ENCODE results near the gene VSTM1.
"Not testable (repeated sequence)": the region's sequence is repeated elsewhere in the genome, so short reads cannot be mapped to it uniquely, and the experiment has no call there.

The VSTM1 gene, protein sequence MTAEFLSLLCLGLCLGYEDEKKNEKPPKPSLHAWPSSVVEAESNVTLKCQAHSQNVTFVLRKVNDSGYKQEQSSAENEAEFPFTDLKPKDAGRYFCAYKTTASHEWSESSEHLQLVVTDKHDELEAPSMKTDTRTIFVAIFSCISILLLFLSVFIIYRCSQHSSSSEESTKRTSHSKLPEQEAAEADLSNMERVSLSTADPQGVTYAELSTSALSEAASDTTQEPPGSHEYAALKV

DNA sequence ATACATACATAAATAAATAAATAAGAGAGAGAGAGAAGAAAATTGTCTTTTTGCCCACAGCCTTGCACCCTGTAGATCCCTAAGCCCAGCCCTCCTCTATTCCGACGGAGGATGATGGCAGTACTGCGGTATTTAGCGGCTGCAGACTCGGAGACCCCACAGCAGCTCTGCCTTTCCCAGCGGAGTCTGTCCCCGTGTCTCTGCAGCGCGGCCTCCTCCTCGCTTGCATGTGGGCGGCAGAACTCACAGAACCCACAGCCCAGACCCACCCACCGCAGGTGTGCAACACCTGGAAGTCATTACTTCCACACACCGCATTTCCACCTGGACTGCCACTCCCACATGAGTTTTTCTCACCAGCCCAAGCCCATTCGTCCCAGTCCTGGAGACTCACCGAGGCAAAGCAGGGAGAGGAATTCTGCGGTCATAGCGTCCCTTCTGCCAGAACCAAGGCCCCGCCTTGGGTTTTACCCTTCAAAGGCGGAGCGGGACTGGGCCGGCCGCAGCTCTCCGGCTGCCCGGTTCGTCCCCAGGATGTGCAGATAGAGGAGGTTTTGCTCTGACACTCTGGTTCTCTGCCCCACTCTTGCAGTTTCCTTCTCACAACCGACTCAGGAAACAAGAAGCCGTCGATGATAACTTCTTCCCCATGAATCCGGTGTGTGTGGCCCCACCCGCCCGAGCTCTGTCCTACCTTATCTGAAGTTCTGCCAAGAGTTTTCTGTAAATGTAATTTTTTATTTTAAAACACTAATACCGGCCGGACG lies at the start of gene VSTM1:
Gene VSTM1, minus strand, starts transcription at position 548 of the 767 bp plus-strand sequence. Its CDS starts 120 bp downstream, at position 428.
- DNase-seq = no peak

GRCh38 chr19:54109651-54110050 lies 46.0 kb upstream of the VSTM1 start:
- DNase-seq = no peak

DNA sequence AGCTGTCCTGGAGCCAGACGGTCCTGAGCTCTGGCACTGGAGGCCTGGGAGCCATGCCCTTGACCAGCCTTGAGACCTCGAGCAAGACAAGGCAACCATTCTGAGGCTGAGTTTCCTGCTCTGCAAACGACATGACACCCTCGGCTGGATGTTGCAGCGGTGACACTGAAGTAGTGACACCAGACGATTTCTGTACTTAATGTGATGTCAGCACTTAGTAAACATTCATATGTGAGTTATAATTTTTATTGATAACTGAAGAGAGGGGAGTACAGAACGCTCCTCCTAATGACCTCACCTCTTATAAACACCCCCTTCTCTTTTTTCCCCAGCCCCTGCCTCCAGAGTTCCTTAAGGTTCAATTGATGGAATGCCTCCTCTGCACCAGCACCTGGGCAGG lies 44.8 kb upstream of the VSTM1 start:
- DNase-seq = no peak

- no peak for DNase-seq
Observed at GRCh38 chr19:54107876-54108490, 44.3 kb upstream of the VSTM1 start.

DNA sequence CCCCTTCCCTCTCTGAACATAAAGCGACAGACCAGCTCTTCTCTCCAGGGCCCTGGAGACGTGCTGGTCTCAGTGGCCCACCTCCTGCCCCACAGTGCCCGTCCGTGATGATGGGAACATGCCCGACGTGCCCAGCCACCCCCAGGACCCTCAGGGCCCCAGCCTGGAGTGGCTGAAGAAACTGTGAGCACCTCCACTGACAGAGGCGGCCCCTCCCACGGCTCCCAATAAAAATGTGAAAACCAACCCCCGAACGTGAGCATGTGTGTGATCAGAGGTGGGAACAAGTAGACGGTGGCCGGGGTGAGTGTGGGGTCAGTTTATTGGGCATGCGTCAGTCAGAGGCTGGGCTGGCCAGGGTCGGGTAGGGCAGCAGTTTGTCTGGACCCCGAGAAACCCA lies 43.0 kb upstream of the VSTM1 start:
- DNase-seq = no peak

- no peak for DNase-seq
Observed at GRCh38 chr19:54105796-54106195, 42.1 kb upstream of the VSTM1 start.

GRCh38 chr19:54104998-54105715 lies 41.5 kb upstream of the VSTM1 start:
- no peak for DNase-seq

DNA sequence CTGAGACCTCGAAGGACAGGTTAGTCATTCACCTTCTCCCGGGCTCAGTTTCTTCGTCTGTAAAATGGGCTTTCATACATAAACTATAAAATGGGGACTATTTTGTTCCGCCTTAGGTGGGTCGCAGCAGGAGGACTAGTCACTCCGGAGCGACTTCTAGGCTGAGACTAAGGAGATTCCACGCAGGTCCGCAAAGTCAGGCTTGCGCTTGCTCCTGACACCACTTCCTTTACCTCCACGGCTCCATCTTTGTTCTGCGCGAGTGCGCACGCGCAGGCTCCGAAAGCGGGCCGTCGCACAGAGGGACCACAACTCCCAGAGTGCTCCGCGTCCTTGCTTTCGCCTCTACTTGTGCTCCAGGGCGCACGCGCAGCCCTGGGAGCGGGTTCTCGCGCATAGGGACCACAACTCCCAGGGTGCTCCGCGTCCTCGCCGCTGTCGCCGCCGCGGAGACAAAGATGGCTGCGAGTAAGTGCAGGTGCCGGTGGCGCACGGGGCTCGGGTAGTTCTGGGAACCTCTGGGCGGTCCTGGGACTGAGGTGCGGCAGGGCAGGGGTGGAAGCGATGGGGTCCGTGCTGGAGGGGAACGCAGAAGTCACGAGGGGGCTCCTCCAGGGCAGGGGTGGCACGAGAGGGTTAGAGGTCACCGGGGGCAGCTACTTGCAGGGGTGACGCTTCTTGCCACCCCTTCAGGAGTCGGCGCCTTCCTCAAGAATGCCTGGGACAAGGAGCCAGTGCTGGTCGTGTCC lies 38.9 kb upstream of the VSTM1 start, which contains the start of gene NDUFA3:
Gene NDUFA3, plus strand, starts transcription at position 435 of the 749 bp plus-strand sequence. Its CDS starts 24 bp downstream, at position 459.
- peak; percentile 97 for DNase-seq

GRCh38 chr19:54100561-54100960 lies 36.9 kb upstream of the VSTM1 start, which contains the start of gene OSCAR:
Gene OSCAR (minus strand): TSS chr19:54100803. CDS start chr19:54100792, 11 bp downstream.
- DNase-seq = no peak

- not testable (repeated sequence) for DNase-seq
Observed at GRCh38 chr19:54099903-54100255, 36.2 kb upstream of the VSTM1 start.

- no peak for DNase-seq
Observed at GRCh38 chr19:54099190-54099902, 35.6 kb upstream of the VSTM1 start.

DNA sequence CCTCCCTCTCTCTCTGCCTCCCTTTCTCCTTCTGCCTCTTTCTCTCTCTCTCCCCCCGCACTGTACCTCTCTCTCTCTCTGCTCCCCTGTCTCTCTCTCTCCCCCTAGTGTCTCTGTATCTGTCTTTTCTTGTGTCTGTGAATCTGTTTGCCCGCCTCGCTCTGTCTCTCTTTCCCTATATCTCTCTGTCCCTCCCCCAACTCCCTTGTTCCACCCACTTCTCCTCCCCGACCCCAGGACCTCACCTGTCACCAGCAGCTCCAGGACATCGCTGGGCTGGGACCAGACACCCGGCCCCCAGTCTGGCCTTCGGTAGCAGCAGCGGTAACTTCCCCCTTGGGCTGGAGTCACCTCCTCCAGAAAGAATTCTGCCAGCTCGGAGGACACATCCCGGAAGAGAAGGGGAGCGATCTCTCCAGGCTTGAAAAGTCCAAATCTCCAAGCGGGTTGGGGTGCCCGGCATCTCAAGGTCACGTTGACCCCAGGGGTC lies 33.0 kb upstream of the VSTM1 start:
- DNase-seq = no peak

DNA sequence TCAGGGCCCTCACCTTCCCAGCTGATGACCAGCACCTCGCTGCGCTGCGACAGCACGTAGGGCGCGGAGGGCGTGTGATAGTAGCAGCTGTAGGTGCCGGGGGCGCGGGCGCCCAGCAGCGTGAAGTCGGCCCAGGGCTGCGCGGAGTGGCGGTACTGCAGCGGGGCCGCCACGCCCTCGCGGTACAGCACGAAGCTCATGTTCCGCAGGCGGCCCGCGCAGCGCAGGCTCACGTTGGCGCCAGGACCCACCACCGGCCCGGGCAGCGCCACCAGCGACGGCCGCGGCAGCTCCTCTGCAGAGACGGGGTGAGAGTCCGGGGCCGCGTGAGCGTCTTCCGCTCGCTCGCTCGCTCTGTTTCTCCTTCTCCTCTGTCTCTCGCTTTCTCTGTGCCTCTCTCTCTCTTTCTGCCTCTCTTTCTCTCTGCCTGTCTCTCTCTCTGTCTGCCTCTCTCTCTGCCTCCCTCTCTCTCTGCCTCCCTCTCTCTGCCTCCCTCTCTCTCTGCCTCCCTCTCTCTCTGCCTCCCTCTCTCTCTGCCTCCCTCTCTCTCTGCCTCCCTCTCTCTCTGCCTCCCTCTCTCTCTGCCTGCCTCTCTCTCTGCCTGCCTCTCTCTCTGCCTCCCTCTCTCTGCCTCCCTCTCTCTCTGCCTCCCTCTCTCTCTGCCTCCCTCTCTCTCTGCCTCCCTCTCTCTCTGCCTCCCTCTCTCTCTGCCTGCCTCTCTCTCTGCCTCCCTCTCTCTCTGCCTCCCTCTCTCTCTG lies 32.3 kb upstream of the VSTM1 start:
- peak; percentile 10 for DNase-seq

- DNase-seq = no peak
Observed at GRCh38 chr19:54095136-54095858, 31.6 kb upstream of the VSTM1 start.

DNA sequence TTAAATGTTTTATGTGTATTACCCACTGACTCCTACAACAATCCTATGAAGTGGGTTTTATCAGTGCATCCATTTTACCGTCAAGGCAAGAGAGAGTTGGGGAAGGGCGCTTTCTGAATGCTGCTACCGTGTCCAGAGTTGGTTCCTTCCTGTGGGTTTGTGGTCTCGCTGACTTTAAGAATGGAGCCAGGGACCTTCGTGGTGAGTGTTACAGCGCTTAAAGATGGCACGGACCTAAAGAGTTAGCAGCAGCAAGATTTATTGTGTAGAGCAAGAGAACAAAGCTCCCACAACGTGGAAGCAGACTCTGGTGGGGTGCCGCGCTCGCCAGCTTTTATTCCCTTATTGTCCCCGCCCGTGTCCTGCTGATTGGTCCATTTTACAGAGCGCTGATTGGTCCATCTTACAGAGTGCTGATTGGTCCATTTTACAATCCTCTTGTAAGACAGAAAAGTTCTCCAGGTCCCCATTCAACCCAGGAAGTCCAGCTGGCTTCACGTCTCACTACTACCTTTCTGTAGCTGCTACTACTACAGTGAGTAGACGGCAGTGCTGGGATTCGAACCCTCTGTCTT lies 30.8 kb upstream of the VSTM1 start:
- no peak for DNase-seq

- DNase-seq = no peak
Observed at GRCh38 chr19:54084410-54084809, 20.7 kb upstream of the VSTM1 start.

DNA sequence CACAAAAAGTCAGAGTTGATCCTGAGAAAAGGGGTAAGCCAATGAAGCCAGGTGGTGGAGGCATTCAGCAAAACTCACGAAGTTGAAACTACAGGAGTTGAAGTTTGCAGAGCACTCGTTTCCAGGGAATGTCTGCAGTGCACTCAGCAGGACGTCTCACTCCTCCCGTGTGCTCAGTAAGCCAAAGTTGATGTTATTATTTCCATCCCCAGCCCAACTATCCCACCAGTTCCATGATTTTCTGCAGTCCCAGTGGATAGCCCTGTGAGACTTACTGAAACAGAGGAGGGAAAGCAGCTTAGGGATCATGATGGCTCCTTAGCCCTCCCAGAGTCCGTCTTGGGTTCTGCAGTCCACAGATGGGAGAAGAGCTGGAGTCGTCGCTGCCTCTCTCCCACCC lies 17.3 kb upstream of the VSTM1 start, which contains the start of gene TARM1:
Gene TARM1, minus strand, starts transcription at position 334 of the 400 bp plus-strand sequence. Its CDS starts 25 bp downstream, at position 309.
- no peak for DNase-seq

- no peak for DNase-seq
Observed at GRCh38 chr19:54077334-54077733, 13.6 kb upstream of the VSTM1 start.

DNA sequence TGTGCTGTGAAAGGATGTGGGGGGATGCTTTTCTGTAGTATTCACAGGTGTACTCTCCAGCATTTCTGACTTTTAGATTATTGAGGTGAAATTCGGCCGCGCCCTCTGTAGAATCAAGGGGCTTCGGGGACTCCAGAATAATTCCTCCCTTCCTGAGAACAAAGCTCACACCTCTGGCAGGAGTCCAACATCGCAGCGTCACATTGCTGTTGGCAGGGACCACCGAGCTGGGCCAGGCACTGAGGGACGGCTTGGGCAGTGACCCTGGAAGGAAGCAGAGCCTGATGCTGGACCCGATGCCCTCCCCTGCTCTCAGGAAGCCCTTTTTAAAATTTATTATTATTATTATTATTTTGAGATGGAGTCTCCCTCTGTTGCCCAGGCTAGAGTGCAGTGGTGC lies 11.2 kb upstream of the VSTM1 start:
- no peak for DNase-seq

GRCh38 chr19:54073829-54074228 lies 10.1 kb upstream of the VSTM1 start:
- DNase-seq = no peak

All from COR-L47 (cell line).